Stimulated activated CD4-positive, alpha-beta T cell treated with anti-CD3 and anti-CD28 coated beads, Interleukin-1b, Interleukin-23, amount 100 ng/mL, for 24 hours (primary cell): ENCODE results near the gene GTF2H4.
"Not testable (repeated sequence)": the region's sequence is repeated elsewhere in the genome, so short reads cannot be mapped to it uniquely, and the experiment has no call there.

Source experiments
- DNase-seq, 4 experiments: peaks; one replicate each; pipeline ENCODE4 v3.0.0-alpha.2; 2020; ENCODE audit warnings: low read depth in 4 of 4, low spot score in 1 of 4

Gene GTF2H4

GRCh38 chr6:30907758-30908591 lies at the start of gene GTF2H4:
GTF2H4 (plus strand) TSS chr6:30908207.
- peak; percentile 84 to 97 (median 93) for DNase-seq

GRCh38 chr6:30859726-30860125 lies 48.3 kb upstream of the GTF2H4 start:
- DNase-seq, result not testable (repeated sequence)

GRCh38 chr6:30861257-30862048 lies 46.6 kb upstream of the GTF2H4 start:
- DNase-seq, result no peak

- DNase-seq, result no peak
Measured at GRCh38 chr6:30862156-30862875, 45.7 kb upstream of the GTF2H4 start.

- no peak for DNase-seq
Measured at GRCh38 chr6:30864325-30864724, 43.7 kb upstream of the GTF2H4 start.

GRCh38 chr6:30869241-30869749 lies 38.7 kb upstream of the GTF2H4 start:
- not testable (repeated sequence) for DNase-seq

GRCh38 chr6:30870546-30870945 lies 37.5 kb upstream of the GTF2H4 start:
- no peak for DNase-seq

- no peak for DNase-seq
Measured at GRCh38 chr6:30871592-30872183, 36.3 kb upstream of the GTF2H4 start.

- no peak for DNase-seq
Measured at GRCh38 chr6:30873137-30873640, 34.8 kb upstream of the GTF2H4 start.

GRCh38 chr6:30873795-30874194 lies 34.2 kb upstream of the GTF2H4 start:
- DNase-seq, result not testable (repeated sequence)

- no peak for DNase-seq
Measured at GRCh38 chr6:30875244-30876038, 32.6 kb upstream of the GTF2H4 start.

GRCh38 chr6:30876039-30876730 lies 31.8 kb upstream of the GTF2H4 start:
- no peak for DNase-seq

GRCh38 chr6:30877419-30878262 lies 30.4 kb upstream of the GTF2H4 start:
- peak; percentile 47 to 63 (median 54) for DNase-seq

GRCh38 chr6:30879684-30880427 lies 28.2 kb upstream of the GTF2H4 start:
- DNase-seq, result no peak

- DNase-seq, result no peak
Measured at GRCh38 chr6:30880698-30881252, 27.2 kb upstream of the GTF2H4 start.

- no peak for DNase-seq
Measured at GRCh38 chr6:30881392-30882203, 26.4 kb upstream of the GTF2H4 start.
